RCC 7860 (cell line): ENCODE measurements around the gene CCNI.
A peak's percentile ranks its signal among the peaks of the same experiment; 100 is the strongest.

Experiments
- DNase-seq: peaks from one replicate; pipeline ENCODE4 v3.0.0-alpha.2; 2015; ENCODE audit warnings: low spot score
- FAIRE-seq: peaks from 2 replicates; lab custom pipeline; 2012; peaks lifted over from hg19 to GRCh38; lab: Jason Lieb, UNC

The CCNI gene

DNA sequence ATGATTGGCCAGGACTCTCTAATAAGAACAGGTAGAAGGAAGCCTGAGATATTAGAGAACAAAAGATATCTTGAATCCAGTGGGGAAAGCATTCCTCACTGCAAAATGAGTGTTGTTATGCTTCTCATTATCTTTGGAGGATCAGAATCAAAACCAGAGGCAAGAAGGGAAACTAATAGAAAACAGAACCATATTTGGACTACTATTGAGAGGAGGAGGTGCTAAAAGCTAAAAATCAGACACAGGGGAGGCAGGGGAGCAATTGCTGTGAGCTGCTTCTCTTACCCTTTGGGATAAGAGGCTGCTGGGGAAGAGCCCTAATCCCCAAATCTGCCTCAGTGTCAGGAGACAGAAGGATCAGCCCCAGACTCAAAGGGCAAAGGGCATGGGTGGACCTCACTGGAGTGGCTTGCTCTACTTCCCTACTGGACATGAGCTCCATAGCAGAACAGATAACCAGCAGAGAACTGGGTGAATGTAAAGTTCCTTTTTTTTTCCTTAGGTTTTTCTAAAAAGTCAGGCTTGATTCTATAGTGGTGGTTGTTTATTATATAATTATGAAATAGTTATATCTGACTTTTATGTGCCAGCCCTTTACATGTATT, 66.2 kb downstream of the CCNI start:
- FAIRE-seq = no peak
- no peak for DNase-seq

GRCh38 chr4:77007358-77008230, 68.2 kb downstream of the CCNI start:
- FAIRE-seq (no peak), DNase-seq (peak; percentile 54)

DNA sequence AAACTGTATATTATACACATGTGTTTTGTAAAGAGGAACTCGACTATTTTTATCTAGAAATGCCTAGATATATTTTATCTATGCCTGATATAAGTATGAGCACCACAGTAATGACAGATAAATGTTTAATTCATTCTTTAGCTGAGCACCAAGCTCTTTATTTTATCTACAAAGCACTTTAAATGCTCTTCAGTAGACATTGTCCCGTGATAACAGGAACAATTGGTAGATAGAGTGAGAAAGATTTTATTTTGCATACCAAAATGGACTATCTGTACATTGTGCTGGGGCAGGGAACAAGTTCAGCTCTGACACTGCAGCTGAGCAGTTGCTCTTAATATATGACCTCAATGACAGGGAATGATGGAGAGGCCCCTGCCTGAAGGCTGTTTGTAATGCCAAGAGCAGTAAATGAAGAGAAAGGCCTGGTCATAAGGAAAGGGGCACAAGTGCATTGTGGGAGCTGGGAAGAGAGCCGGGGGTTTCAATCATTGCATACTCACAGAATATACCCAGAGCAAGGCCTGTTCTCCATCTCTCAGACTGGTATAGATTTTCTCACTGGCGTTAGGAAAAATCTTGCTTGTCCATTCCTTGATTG, 68.9 kb downstream of the CCNI start:
- FAIRE-seq (no peak), DNase-seq (no peak)

GRCh38 chr4:77003400-77003799, 72.4 kb downstream of the CCNI start:
- FAIRE-seq = no peak

DNA sequence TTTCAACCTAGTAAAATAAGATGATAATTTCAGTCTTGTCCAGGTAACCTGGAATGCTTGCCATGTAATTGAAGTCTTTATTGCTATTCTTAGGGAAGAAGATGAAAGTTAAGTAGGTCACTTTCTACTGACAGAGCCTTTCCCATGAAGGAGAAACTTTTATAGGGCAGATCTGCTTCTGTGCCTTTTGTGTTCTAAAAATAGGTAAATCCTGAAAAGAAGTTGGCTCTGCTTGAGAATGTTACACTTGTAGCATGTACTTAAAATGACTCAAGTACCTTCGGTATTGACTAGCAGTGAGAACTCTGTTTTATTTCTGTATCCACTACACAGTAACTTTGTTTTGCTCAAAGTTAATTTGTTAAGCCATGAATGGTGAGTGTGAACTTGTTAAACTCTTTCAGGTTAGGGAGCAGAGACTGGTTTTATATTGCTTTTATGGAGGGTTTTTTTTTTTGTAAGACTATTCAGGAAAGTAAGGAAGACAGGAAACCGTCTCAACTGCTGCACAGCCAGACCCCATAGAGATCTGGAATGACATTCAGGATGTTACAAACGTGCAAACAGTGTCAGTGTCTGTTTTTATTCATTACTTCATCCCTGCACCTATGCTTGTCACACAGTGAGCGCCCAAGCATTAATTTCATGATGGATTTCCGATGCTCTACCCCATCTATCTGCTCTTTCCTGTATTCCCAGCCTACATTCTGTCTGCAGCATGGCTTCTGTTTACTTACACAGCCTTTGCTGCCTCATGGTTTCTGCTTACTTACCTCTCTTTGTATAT, 73.3 kb downstream of the CCNI start:
- peak; percentile 65 for DNase-seq

More at GRCh38 chr4:77003400-77003799, 72.4 kb downstream of the CCNI start:
- DNase-seq = no peak

GRCh38 chr4:77001907-77002306, 73.9 kb downstream of the CCNI start:
- FAIRE-seq = peak; percentile 49
- DNase-seq = peak; percentile 49

More for the DNA sequence above, 73.3 kb downstream of the CCNI start:
- no peak for FAIRE-seq

GRCh38 chr4:76998251-76998901, 77.4 kb downstream of the CCNI start:
- no peak for DNase-seq

GRCh38 chr4:76997532-76997931, 78.3 kb downstream of the CCNI start:
- DNase-seq = no peak
- FAIRE-seq = no peak

More at GRCh38 chr4:76998251-76998901, 77.4 kb downstream of the CCNI start:
- no peak for FAIRE-seq
